Measurements from ENCODE around the gene VWF. TPM values are rescaled to one million over a fixed set of nuclear protein-coding genes. Genes with fewer than 3 reads are reported as not detected.
A peak's percentile ranks its signal among the peaks of the same experiment; 100 is the strongest.

The VWF gene
- total and polyA plus RNA-seq, 2 donors (not counting 3 experiments of a cell fraction or from before 2014, with no cell fraction given), result 1,041 to 2,328 TPM

DNA sequence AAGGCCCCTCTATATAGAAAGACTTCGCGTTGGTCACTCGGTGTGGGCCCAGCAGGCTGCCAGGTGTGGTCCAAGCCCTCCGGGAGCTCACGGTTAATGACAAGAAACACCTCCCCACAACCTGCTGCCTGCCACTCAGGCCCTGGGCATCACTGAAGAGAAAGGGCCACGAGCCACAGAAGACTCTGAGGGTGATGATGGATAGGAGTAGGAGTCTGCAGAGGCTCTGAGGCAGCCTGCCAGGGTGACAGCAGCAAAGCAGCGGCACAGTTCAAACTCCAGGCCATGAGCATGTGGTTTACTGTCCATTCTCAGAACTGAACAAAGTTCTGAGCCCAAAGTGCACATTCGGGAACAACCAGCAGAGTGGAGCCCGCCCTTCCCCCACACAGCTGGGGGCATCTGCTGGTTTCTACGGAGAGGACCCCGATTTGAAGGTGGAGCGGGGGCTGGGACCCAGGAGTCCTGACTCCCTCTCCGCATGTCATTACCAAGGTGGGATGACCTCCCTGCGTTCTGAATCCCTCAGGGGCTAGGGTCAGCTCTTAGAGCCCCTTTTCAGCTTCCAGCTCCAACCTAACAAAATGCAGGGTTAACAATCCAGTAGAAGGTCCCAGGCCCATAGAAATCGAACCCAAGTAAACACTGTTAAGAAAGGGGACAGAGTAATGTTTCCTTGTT is 65.8 kb downstream of the VWF start:
- H3K36me3 ChIP-seq (ENCODE audit: control insufficient read depth in 2 of 2, extremely low read depth in 1 of 2, insufficient read depth in 2 of 2, low read length in 2 of 2), result peaks cover 52 to 83% of the 10 kb centered on the region in 2 experiments
- DNase-seq (ENCODE audit: low read depth, low spot score) (no peak), FAIRE-seq (no peak)
- H3K4me2 ChIP-seq (ENCODE audit: insufficient read depth, low read length), result no peak overlapping the region
- intact Hi-C loops (cut with micrococcal nuclease) (no loop called here), dilution Hi-C loops (cut with MboI; ENCODE audit: extremely low pct_ligation_motif_present, low sequenced_read_pairs) (no loop called here)
- H3K4me3 ChIP-seq (replicated peaks in 1 of 3; ENCODE audit: insufficient read depth in 1 of 3, low read depth in 1 of 3, low read length in 3 of 3), result no peak overlapping the region
- CTCF ChIA-PET, result interaction anchor here (0.5 to 2.4 kb wide), 4 partner anchors 9 to 226 kb away, joined by 3 to 8 read pairs (median 4); no protein-coding TSS in a partner anchor
- no peaks in the 10 kb centered on the region for H3K9me1 ChIP-seq (replicated peaks; ENCODE audit: control insufficient read depth, extremely low read depth, insufficient read depth, low read length)
- no peak overlapping the region for H2AFZ ChIP-seq (ENCODE audit: low read depth, low read length)
- no TSS peak for BruUV-seq (replicated peaks)
- no peaks in the 10 kb centered on the region for H3K9me3 ChIP-seq (replicated peaks; ENCODE audit: control insufficient read depth, insufficient read depth, low read length)
- H3K79me2 ChIP-seq (ENCODE audit: control insufficient read depth, insufficient read depth, low read length), result peaks cover 9% of the 10 kb centered on the region
- H4K20me1 ChIP-seq (replicated peaks; ENCODE audit: control insufficient read depth, extremely low read depth, insufficient read depth, low read length), result no peaks in the 10 kb centered on the region
- no peak for TF ChIP-seq MYC (IDR thresholded peaks at IDR 0.05; ENCODE audit: low read depth, low read length)
- TF ChIP-seq JUN (IDR thresholded peaks at IDR 0.05; ENCODE audit: borderline replicate concordance, insufficient read depth, insufficient read length, low read depth), result no peak
- TF ChIP-seq POLR2A (IDR thresholded peaks at IDR 0.05; ENCODE audit: low read depth, low read length), result peak; percentile 21
- no peak for TF ChIP-seq EZH2 (IDR thresholded peaks at IDR 0.05; ENCODE audit: borderline replicate concordance, low read depth, low read length, severe bottlenecking)
- TF ChIP-seq, protein P1, sequence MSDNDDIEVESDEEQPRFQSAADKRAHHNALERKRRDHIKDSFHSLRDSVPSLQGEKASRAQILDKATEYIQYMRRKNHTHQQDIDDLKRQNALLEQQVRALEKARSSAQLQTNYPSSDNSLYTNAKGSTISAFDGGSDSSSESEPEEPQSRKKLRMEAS (IDR thresholded peaks at IDR 0.05; ENCODE audit: insufficient read depth, insufficient read length), result no peak
- no peak for TF ChIP-seq POLR2AphosphoS5 (IDR thresholded peaks at IDR 0.05; ENCODE audit: insufficient read depth, low read depth, low read length)
- H3K4me1 ChIP-seq (ENCODE audit: control insufficient read depth, extremely low read depth, insufficient read depth, low read length), result peaks cover 21% of the 10 kb centered on the region
- H3K9ac ChIP-seq (replicated peaks; ENCODE audit: extremely low read depth, insufficient read depth, low read length), result no peak overlapping the region
- POLR2A ChIA-PET, result no interaction called here
- no peak overlapping the region for H3K27ac ChIP-seq (ENCODE audit: insufficient read depth, low read depth, low read length)
- H3K27me3 ChIP-seq (ENCODE audit: control insufficient read depth in 2 of 2, insufficient read depth in 2 of 2, low read length in 2 of 2), result no peaks in the 10 kb centered on the region

DNA sequence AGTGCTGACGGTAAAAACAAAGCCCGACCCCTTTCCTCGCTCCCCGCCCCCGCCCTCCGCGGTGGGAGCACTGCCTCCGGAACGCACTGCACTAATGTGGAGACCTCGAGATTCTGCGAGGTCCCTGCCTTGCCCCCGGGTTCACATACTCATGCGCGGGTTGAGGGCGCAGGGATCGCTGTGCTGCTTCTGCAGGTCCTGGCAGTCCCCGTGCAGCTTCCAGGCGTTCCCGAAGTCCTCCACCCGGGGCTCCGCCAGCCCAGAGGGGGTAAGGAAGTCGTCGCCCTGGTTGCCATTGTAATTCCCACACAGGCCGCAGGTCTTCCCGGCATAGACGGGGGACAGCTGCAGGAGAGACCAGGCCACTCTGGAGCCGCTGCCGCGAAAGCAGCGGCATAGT is 66.8 kb downstream of the VWF start:
- dilution Hi-C loops (cut with MboI; ENCODE audit: extremely low pct_ligation_motif_present, low sequenced_read_pairs) (no loop called here), intact Hi-C loops (cut with micrococcal nuclease) (no loop called here)
- Histone ChIP-seq H3K4me2 (ENCODE audit: insufficient read depth, low read length) (no peak overlapping the region), H3K9ac (replicated peaks; ENCODE audit: extremely low read depth, insufficient read depth, low read length) (no peak overlapping the region), H4K20me1 (replicated peaks; ENCODE audit: control insufficient read depth, extremely low read depth, insufficient read depth, low read length) (no peaks in the 10 kb centered on the region), H3K27ac (ENCODE audit: insufficient read depth, low read depth, low read length) (no peak overlapping the region), H3K4me3 (replicated peaks in 1 of 3; ENCODE audit: insufficient read depth in 1 of 3, low read depth in 1 of 3, low read length in 3 of 3) (no peak overlapping the region), H3K9me1 (replicated peaks; ENCODE audit: control insufficient read depth, extremely low read depth, insufficient read depth, low read length) (no peaks in the 10 kb centered on the region), H3K4me1 (ENCODE audit: control insufficient read depth, extremely low read depth, insufficient read depth, low read length) (peaks cover 29% of the 10 kb centered on the region), H3K79me2 (ENCODE audit: control insufficient read depth, insufficient read depth, low read length) (peaks cover 4% of the 10 kb centered on the region), H2AFZ (ENCODE audit: low read depth, low read length) (no peak overlapping the region), H3K27me3 (ENCODE audit: control insufficient read depth in 2 of 2, insufficient read depth in 2 of 2, low read length in 2 of 2) (no peaks in the 10 kb centered on the region), H3K36me3 (ENCODE audit: control insufficient read depth in 2 of 2, extremely low read depth in 1 of 2, insufficient read depth in 2 of 2, low read length in 2 of 2) (peaks cover 46 to 79% of the 10 kb centered on the region in 2 experiments), H3K9me3 (replicated peaks; ENCODE audit: control insufficient read depth, insufficient read depth, low read length) (no peaks in the 10 kb centered on the region)
- BruUV-seq (replicated peaks), result no TSS peak
- ChIA-PET CTCF (interaction anchor here (0.7 to 2.4 kb wide), 3 partner anchors 10 to 227 kb away, joined by 3 to 11 read pairs (median 8); no protein-coding TSS in a partner anchor), POLR2A (no interaction called here)
- no peak for DNase-seq (ENCODE audit: low read depth, low spot score)
- TF ChIP-seq FOS (IDR thresholded peaks at IDR 0.05; ENCODE audit: borderline replicate concordance, insufficient read depth, low read length), result no peak
- TF ChIP-seq, protein P2, sequence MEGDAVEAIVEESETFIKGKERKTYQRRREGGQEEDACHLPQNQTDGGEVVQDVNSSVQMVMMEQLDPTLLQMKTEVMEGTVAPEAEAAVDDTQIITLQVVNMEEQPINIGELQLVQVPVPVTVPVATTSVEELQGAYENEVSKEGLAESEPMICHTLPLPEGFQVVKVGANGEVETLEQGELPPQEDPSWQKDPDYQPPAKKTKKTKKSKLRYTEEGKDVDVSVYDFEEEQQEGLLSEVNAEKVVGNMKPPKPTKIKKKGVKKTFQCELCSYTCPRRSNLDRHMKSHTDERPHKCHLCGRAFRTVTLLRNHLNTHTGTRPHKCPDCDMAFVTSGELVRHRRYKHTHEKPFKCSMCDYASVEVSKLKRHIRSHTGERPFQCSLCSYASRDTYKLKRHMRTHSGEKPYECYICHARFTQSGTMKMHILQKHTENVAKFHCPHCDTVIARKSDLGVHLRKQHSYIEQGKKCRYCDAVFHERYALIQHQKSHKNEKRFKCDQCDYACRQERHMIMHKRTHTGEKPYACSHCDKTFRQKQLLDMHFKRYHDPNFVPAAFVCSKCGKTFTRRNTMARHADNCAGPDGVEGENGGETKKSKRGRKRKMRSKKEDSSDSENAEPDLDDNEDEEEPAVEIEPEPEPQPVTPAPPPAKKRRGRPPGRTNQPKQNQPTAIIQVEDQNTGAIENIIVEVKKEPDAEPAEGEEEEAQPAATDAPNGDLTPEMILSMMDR (IDR thresholded peaks at IDR 0.05; ENCODE audit: extremely low read depth in 1 of 2, insufficient read depth in 1 of 2, low read depth in 1 of 2, low read length in 2 of 2), result peak in 1 of 2 donors; percentile 14
- no peak for FAIRE-seq

Data from endothelial cell of umbilical vein (primary cell).